Astrocyte (in vitro differentiated cells and primary cell): ENCODE data around the gene ARHGAP24.

Experiments
- EZH2 ChIP-seq: IDR thresholded peaks from 2 replicates; pipeline ENCODE4 v1.6.1; 2012; ENCODE audit warnings: mild to moderate bottlenecking, low read length, inconsistent platforms; ENCODE audit not compliant: insufficient read depth
- TF ChIP-seq, protein P1 (sequence below): IDR thresholded peaks from 2 replicates; pipeline ENCODE4 v1.5.1; 2011; ENCODE audit warnings: low read depth, mild to moderate bottlenecking, inconsistent platforms, low read length, moderate library complexity; ENCODE audit not compliant: insufficient read depth

DNA sequence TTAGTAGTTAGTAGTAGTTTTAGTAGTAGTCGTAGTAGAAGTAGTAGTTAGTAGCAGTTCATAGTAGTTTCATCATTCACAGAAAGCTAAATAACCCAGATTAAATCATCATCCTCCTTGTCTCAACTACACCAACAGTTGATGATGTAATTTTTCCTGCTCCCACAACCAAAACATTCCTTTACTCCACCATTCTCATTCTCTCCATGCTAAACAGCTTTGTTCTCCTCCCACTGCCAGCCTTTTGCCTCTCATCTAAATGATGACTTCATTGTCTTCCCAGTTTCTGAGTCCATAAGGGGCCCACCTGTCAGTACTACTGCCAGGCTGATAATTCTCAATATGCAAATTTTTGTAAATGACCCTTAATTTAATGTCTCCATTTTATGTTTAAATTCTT lies 68.9 kb downstream of the ARHGAP24 start:
- no peak for TF ChIP-seq EZH2
- TF ChIP-seq, protein P1, sequence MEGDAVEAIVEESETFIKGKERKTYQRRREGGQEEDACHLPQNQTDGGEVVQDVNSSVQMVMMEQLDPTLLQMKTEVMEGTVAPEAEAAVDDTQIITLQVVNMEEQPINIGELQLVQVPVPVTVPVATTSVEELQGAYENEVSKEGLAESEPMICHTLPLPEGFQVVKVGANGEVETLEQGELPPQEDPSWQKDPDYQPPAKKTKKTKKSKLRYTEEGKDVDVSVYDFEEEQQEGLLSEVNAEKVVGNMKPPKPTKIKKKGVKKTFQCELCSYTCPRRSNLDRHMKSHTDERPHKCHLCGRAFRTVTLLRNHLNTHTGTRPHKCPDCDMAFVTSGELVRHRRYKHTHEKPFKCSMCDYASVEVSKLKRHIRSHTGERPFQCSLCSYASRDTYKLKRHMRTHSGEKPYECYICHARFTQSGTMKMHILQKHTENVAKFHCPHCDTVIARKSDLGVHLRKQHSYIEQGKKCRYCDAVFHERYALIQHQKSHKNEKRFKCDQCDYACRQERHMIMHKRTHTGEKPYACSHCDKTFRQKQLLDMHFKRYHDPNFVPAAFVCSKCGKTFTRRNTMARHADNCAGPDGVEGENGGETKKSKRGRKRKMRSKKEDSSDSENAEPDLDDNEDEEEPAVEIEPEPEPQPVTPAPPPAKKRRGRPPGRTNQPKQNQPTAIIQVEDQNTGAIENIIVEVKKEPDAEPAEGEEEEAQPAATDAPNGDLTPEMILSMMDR, result no peak
